HG03175 (cell line): ENCODE measurements around the gene SEMA4D.

Source experiments
- ATAC-seq: cut with Tn5 transposase; IDR thresholded peaks from one replicate; pipeline ENCODE4 v1.9.1; 2021; ENCODE audit warnings: mild to moderate bottlenecking, moderate library complexity; ENCODE audit not compliant: unreplicated experiment

Gene SEMA4D

DNA sequence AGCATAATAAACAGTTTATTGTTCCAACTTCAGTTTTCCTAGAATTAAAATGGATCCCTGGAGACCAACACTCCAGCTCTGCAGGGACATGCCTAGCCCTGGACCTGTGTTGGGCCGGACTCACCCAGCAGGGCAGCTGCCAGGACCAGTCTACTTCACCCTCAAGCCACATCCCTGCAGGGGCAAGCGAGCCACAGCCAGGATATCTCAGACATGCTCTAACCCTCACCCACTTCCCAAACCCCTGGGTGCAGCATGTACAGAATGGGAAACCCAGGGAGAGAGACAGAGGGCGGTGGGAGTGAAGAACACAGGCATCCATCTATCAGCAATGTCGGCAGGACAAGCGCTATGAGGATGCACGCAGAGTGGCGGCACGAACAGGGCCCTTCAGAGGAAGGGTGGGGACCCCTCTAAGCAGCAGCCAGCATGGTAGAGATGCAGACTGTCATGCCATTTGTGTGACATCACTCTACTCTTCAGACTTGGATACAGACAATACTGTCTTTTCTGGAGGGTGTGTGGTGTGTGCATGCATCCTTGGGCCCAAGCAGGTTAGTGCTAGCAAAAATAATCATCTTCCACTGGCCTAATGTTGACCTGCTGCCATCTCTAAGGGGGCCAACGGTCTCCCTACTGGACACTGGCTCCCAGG is 83.1 kb downstream of the SEMA4D start:
- no peak for ATAC-seq

DNA sequence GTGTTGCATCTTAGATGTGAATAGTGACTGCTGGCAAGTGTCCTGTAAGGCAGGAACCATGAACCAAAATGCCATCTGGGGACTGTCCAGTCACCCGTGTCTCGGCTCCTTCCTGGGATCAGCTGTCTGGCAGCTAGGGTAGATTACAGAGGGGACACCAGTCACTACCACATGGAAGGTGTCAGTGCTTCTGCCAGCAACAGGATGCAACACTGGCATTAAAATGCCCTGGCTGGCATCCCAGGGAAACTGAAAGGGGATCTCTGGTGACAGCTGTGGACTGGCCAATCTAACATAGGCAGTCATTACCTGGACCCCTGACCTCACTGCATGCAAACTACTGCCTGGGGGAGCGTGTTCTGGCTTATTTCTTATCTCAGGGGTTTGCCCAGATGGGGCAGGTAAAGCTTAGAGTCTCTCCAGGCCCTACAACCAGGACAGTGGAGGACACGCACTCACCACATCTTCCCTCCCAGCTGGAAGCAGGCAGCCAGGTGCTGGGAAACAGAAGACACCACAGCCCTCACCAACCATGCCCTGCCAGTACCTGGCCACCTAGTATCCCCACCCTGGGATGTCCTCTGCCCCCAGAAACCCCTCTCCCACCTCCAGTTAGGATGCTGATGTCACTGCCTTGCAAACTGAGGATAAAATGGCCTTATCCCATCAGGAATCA is 83.8 kb downstream of the SEMA4D start:
- no peak for ATAC-seq

DNA sequence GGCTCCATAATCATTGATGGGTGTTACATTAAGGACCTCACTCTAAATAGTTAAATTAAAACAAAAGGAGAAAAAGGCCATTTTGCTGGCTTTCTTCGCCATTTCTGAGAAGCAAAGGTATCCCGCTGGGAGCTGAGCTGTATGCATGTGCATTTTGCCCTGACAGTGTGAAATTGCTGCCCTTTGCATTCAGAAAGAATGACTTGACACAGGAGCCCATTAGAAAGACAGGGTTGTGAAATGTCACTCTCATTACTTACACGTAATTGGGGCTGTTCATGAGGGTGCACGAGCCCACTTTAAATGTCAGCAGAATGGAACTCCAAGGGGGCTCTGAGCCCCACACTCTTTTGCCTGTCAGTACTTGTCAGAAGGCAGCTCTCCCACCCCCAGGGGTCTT is 85.0 kb downstream of the SEMA4D start:
- ATAC-seq = no peak

DNA sequence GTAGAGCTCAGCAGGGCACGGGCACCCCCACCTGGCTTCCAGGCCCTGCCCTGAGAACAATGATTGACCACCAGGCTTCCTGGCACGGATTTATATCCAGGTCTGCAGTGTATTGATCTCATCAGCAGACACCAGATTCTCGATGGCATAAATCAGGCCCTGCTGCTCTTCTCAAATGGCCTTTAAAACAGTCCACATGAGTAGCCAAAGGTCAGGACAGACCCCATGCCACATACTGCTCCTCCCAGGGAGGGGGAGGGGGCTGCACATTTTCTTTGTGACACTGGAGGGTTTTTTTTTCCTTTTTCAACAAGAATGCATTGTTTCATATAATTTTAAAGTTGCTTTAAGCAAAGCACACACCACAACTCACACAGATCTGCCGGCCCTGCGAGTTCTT is 85.4 kb downstream of the SEMA4D start:
- no peak for ATAC-seq

DNA sequence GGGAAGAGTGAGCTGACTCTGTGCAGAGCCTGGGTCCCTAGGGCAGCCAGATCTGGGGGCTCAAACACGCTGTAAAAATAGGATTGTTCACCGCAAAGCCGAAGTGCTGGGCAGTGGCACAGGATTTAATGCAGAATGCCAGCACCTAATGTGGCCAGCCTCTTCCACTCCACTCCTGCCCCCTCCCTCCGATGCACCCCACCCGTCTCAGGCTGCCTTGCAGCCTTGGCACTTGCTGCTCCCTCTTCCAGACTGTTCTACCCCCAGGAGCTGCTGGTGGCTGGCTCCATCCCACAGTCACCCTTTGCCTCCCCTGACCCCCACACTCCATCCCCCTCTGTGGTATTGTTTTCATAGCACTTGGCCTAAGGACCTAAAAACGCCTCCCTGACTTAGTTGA is 86.2 kb downstream of the SEMA4D start:
- ATAC-seq = no peak

DNA sequence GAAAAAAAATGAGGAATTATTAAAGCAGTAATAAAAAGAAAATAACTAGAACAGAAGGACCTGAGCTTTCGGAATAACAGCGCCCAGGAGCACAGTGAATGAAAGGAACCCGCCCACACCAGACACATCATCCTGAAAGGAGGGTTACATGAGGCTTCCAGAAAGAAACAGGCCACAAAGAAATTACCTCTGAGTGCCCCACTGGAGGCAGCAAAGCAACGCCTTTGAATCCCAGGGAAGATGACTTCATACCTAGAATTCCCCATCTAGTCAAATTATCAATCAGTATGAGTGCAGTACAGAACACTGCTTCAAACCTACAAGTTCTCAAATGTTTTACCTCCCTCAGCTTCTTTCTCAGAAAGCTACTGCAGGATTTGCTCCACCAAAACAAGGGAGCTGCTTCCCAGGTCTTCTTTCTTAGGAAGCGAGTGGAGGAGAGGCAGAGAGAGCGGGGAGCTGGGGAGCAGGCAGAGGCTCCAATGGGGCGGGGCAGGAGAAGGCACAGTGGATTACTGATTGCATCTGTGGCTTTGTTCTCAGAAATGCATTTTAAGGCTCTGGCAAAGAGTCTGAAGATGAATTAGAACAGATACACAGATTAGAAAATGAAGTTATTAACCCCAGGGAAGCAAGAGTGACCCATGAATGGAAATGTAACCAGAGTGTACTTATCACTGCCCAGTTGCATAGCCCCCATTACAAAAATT is 87.1 kb downstream of the SEMA4D start:
- ATAC-seq = peak; percentile 35

DNA sequence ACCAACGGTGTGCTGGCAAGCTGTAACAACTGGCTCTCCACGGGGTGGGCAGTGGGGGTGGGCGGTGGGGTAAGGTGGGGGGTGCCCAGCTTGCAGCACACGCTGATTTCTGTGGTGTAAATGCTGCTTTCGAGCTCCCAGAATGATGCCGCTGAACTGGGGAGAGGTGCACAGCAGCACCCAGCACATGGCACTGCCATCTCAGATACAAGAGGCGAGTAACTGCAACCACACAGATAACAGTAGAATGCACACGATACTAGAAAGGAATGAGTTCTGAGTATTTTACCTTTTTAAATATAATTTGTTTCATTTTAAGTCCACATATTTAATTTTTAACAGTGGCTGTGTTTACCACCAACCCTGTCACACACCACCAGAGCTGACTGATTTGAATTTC is 87.9 kb downstream of the SEMA4D start:
- ATAC-seq = no peak

DNA sequence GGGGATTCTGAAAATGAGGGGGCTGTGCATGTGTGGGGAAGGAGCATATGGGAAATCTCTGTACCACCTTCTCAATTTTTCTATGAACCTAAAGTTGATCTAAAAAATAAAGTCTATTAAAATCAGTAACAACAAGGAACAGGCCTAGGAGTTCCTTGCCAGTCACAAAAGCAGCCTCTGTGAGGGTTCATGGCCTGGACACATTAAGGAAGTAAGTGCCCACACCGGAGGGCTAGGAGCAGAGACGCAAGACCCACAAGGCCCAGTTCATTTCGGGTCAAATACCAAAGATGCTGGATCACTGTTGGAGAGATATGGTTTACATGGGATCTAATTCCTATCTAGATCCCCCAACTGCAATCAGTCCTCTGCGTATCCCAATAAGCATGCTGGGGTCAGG is 88.4 kb downstream of the SEMA4D start:
- no peak for ATAC-seq

DNA sequence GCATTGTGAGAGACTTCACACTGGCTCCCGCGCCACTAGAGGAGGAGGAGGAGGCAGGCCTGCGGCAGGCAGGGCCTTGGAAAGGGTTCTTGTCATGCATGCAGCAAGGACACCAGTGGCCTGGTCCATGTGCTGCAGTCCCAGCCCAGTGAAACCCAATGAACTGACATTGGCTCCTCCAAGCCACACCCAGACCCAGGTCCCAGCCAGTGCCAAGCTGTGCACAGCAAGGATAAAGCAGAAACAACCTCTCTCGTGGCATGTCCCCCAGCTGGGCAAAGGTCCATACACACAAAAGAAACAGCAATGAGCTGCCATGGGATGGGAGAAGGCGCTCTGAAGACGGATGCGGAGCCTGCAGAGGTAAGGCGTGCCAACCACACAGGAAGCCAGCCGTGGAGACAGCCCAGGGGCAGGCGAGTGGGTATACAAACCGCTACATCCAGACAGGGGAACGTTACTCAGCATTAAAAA is 89.2 kb downstream of the SEMA4D start:
- ATAC-seq = no peak

DNA sequence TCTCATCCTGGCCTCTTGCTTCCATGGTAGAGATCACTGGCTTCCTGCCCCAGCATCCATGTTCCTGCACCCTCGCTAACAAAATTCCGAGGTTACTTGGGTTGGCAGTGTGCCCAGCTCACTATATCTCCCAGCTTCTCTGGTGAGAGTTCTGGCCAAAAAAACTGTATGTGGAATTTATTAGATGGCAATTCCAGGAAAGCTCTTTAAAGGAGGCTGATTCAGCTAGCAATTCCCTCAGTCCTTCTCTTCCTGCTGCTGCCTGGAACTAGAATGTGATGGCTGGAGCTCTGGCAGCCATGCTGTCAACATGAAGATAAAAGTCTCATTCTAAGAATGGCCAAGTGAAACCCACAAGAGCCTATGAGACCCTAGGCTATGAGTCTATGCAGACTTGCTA is 90.8 kb downstream of the SEMA4D start:
- ATAC-seq = no peak

DNA sequence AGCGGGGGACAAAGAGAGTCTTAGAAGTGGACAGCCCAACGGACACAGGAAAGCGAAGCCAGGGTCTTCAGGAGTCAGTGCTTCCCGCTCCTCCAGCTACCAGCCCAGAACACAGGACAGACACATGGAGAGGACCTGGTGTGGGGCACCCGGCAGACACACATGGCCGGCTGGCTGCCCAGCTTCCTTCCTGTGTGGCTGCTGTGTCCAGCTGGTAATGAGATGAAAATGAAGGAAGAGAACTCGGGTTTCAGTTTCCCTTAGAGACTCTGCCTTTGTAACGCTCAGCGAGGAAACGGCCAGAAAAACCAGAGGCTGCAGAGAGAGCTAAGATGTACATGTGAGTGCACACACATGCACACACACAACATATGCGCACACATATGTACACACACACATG is 92.1 kb downstream of the SEMA4D start:
- peak; percentile 53 for ATAC-seq

DNA sequence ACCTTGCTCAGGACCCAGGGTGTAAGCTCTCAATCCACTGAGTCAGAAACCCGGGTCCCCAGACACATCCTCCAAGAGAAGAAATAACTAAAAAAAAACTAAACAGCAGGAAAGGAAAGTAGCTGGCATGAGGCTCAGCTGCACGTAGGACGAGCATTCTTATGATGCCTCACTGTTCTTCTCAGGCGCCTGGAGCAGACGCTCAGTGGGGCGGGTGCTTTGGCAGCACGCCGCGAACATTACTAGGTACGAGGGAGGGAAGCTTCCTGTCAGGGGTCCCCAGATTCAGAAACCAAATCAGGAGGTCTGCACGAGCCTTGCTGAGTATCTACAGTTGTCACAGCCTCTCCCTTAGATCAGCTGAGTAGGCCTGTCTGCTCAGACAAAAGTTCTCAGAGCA is 93.8 kb downstream of the SEMA4D start:
- ATAC-seq = no peak

DNA sequence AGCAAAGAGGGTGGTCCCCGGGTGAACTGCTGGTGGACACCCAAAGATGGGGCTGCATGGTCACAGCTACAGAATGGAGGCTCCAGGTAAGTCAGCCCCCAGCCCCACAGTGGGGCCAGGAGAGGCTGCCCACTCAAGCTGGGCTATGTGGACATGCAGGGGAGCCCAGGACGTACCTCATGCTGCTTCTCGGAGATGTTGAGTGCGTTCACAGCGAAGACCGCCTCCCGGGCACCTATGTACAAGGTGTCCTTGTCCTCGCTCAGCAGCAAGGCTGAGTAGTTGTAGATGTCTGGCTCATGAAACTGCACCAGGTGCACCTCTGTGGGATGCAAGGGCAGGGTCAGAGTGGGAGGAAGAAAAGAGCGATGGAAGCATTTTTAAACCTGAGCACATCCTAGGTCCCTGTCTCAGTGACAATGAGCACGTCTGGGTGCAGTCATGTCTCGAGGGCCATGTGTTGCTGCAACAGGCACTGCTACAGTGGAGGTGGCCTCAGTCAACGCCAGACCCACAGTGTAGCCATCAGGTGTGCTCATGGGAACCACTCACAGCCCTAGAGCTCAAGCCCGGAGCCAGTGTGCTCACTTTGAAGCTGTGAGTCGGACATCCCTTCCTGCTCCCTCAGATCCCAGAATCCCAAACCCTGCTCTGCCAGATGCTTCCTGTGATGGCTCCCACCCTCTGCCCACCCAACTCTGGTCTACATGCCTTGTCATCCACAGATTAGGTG is 95.1 kb downstream of the SEMA4D start:
- ATAC-seq = no peak

DNA sequence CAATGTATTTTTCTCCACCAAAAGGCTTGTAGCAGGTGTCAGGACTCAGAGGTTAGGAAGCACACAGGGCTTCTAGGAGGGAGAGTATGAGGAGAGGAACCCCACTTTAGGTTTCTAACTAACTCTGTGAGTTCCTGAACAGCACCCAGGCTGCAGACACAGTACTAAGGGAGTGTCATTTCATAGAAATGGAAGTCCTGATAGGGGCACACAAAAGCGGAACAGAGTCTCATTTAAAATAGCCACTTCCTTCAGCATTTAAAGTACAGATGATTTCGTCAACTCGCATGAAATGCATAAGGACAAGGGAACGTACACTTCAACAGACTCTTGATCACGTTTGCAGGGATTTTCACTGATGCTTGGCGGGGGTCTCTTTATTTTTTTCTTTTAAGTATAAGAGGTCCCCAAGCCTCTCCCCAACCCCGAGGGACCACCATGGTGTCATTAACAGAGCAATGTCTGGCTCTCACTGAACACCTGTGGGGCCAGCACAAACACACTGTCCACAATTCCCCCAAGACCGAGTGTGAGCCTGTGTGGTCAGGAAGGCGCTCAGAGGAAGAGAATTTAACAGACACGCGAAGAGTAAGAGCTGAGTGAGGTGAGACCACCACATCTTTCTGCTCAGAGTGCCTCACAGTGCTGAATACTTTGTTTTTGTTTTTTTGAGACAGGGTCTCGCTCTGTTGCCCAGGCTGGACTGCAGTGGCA is 97.4 kb downstream of the SEMA4D start:
- ATAC-seq = peak; percentile 81

DNA sequence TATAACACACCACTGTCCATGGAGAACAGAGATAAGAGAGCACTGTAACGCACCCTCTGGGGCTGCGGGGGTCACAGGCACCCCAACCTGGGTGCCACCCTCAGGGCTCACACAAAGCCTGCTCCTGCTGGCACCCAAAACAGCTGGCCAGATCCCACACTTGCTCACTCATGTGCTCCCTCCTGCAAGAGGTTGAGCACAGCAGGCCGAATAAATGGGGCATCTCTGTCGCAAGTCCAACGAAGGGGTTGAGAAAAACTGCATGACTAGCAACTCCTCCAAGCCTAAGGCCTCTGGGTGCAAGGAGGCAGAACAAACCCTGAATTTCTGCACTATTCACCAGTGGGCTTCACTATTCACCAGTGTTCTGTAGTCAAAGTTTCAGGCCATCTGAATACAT is 99.3 kb downstream of the SEMA4D start:
- no peak for ATAC-seq

DNA sequence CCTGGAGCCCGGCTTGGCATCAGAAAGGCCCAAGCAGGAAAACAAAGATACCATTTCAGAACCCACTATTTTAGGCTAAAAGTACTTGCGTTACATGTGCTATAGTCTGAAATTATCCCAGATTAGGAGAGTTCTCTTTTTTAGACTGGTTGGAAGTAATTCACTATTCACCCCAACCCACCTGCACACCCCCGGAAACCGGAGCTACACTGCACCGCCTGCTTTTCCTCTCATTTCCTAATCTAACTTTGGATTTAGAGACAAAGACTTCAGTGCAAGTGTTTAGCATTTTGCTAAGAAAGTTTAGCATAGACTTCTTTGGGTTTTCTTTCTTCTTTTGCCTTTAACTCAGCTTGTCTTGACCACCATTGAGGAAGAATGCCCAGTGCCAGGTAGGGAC is 100.4 kb downstream of the SEMA4D start:
- no peak for ATAC-seq

DNA sequence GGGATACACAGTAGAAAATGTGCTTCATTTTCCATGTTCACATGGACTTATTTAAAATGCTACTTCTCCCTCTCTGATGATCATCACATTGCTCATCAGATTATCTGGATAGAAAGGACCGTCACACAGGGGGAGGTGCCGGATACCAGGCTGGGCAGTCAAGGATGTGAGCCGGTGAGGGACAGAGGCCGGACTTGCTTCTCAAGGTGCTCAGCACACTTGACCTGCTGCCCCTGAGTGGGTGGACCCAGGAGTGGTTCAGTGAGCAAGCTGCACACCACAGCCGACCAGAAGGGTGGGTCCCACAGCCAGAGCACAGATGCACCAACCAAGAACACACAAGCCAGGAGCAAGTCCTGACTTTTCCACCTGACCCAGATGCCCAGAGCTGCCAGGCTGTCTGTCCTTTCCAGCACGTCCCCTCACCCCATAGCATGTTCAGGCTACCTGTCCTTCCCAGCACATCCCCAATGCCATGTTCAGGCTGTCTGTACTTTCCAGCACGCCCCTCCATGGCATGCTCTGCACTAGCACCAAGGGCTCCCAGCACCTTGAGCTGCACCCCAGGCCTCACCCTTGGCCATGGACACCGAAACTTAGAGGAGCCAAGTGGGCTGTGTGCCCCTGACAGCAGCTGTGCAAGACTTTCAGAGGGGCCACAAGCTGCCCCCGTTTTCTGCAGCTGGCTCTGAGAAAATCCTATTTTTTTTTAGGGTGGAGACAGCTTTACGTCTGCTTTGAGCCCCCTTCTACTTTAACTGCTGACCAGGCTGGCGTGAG is 101.8 kb downstream of the SEMA4D start:
- ATAC-seq = no peak

DNA sequence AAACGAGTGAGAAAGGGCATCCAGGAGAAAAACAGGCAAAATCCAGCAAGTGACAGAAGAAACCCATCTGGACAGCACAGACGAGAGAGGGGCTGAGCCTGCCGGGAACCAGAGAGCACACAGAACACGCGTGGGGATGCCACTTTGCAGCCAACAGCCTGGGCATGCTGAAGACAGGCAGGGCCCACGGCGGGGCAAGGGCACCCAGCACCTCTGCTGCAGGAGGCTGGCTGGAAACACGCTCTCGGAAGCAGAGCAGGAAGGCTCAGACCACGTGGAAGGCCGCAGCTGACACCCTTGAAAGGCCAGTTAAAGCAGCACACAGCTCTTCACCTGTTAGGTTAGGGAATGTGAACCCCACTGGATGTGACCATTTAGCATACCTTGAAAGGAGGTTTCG is 103.5 kb downstream of the SEMA4D start:
- ATAC-seq = no peak

DNA sequence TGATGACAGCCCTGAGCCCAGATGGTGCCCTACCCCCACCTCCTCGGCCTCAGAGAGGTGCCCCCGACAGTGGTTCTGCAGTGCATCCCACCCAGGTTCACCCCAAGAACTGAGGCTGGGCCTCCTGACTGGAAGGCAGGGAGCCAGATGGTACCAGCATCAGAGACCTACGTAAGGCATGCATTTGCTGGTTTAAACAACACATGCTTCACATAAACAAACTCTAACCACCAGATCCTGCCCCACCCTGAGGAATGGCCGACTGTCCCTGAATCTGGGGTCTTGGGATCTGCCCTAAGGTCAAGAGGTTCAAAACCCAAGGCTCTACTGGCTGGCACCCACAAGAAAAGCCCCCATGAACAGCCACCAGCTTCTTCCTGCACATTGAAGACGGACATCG is 106.3 kb downstream of the SEMA4D start:
- ATAC-seq = no peak

DNA sequence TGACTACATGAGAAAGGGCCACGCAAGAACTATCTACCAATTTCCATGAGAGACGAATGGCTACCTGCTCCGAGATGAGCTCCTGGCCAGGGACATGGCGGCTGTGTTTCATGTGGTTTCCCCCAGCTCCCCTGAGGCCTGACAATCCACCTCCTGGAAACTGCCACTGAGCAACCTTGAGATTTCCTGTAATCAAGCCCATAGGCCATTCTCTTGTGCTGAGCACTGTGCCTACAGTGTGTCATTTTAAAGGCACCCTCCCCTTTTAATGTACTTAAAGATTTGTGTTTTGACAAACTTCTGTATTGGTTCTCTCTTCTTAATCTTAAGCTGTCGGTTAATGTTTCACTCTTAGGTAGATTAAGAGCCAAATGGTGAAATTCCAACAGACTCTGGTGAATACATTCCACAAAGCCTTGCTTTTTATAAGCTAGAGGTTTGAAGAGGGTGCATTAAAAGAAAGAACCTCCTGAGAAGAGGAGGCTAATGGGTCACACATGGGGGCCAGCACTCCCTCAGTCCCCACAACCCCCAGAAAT is 107.3 kb downstream of the SEMA4D start:
- no peak for ATAC-seq
